GM12872 (cell line): ENCODE results near the gene SLC9C1.
A peak's percentile ranks its signal among the peaks of the same experiment; 100 is the strongest.

Source experiments
- CTCF ChIP-seq: IDR thresholded peaks from 3 replicates; pipeline ENCODE4 v1.5.1; 2011; ENCODE audit warnings: low read depth, mild to moderate bottlenecking, low read length, moderate library complexity; ENCODE audit not compliant: insufficient read depth

Gene SLC9C1

GRCh38 chr3:112143251-112143650, 150.8 kb downstream of the SLC9C1 start:
- TF ChIP-seq CTCF, result no peak

GRCh38 chr3:112141293-112141692, 152.7 kb downstream of the SLC9C1 start:
- TF ChIP-seq CTCF, result no peak

- TF ChIP-seq CTCF, result no peak
Observed at GRCh38 chr3:112140584-112140983, 153.4 kb downstream of the SLC9C1 start.

- TF ChIP-seq CTCF, result no peak
Observed at GRCh38 chr3:112138219-112138969, 155.6 kb downstream of the SLC9C1 start.

- no peak for TF ChIP-seq CTCF
Observed at GRCh38 chr3:112137781-112138180, 156.2 kb downstream of the SLC9C1 start.

GRCh38 chr3:112136959-112137693, 156.9 kb downstream of the SLC9C1 start:
- peak; percentile 76 for TF ChIP-seq CTCF

GRCh38 chr3:112136046-112136445, 158.0 kb downstream of the SLC9C1 start:
- TF ChIP-seq CTCF, result no peak
